ENCODE results near the gene DENND1A. TPM values are rescaled to one million over a fixed set of nuclear protein-coding genes. Genes with fewer than 3 reads are reported as not detected.

The DENND1A gene
- total and polyA plus RNA-seq, 2 experiments from 2014 or later, result 13.1 to 28.7 TPM

GRCh38 chr9:123959787-123960186 lies 29.9 kb upstream of the DENND1A start:
- H3K27me3 Mint-ChIP-seq (ENCODE audit: insufficient read depth, low read depth, poor library complexity), result peaks cover 3% of the 10 kb centered on the region
- Histone ChIP-seq H3K9me2 (ENCODE audit: insufficient read depth) (no peaks in the 10 kb centered on the region), H3K36me3 (ENCODE audit: insufficient read depth) (no peaks in the 10 kb centered on the region)

More at GRCh38 chr9:123959787-123960186, 29.9 kb upstream of the DENND1A start:
- H3K27ac ChIP-seq (ENCODE audit: low read depth), result no peak overlapping the region
- H3K79me2 ChIP-seq (replicated peaks; ENCODE audit: insufficient read depth), result no peaks in the 10 kb centered on the region
- no peaks in the 10 kb centered on the region for H3K36me3 Mint-ChIP-seq (ENCODE audit: low read depth)
- H3K4me3 ChIP-seq, result no peak overlapping the region
- H3K27ac Mint-ChIP-seq, result no peak overlapping the region
- no peaks in the 10 kb centered on the region for H3K27me3 ChIP-seq (ENCODE audit: insufficient read depth)
- no peak for DNase-seq (ENCODE audit: low spot score)
- H3K4me1 Mint-ChIP-seq, result peaks cover 13% of the 10 kb centered on the region; the same call in 1 of the 3 replicates
- ATAC-seq, result no peak
- no peaks in the 10 kb centered on the region for H4K20me1 ChIP-seq (replicated peaks; ENCODE audit: insufficient read depth)
- no peak overlapping the region for H3K4me2 ChIP-seq
- TF ChIP-seq JUNB (IDR thresholded peaks at IDR 0.05; ENCODE audit: unreplicated experiment), result no peak
- TF ChIP-seq ZNF114 (CRISPR knock-in tag; IDR thresholded peaks at IDR 0.05), result no peak
- TF ChIP-seq EZH2 (IDR thresholded peaks at IDR 0.05; ENCODE audit: low read depth, unreplicated experiment), result no peak
- no peak for TF ChIP-seq ETS1 (IDR thresholded peaks at IDR 0.05)
- no peak for TF ChIP-seq NANOG (IDR thresholded peaks at IDR 0.05; ENCODE audit: borderline replicate concordance)
- TF ChIP-seq STAT1 (IDR thresholded peaks at IDR 0.05; ENCODE audit: unreplicated experiment), result no peak
- TF ChIP-seq CTCF (conservative IDR thresholded peaks at IDR 0.05; ENCODE audit: low read depth in 2 of 2), result no peak
- no peak for TF ChIP-seq CREB1 (CRISPR knock-in tag; IDR thresholded peaks at IDR 0.05; ENCODE audit: low read depth)
- no peak for TF ChIP-seq REST (IDR thresholded peaks at IDR 0.05; ENCODE audit: unreplicated experiment)
- no peak for TF ChIP-seq POLR2AphosphoS5 (IDR thresholded peaks at IDR 0.05; ENCODE audit: low read depth)
- TF ChIP-seq ZNF462 (CRISPR knock-in tag; IDR thresholded peaks at IDR 0.05), result no peak
- no peak for TF ChIP-seq EZH2phosphoT487 (IDR thresholded peaks at IDR 0.05; ENCODE audit: unreplicated experiment)
- no peak for TF ChIP-seq ZNF331 (CRISPR knock-in tag; IDR thresholded peaks at IDR 0.05; ENCODE audit: low read depth)
- no peaks in the 10 kb centered on the region for H3K9me3 Mint-ChIP-seq
- no peaks in the 10 kb centered on the region for H3K4me1 ChIP-seq (ENCODE audit: insufficient read depth)
- H3F3A ChIP-seq (replicated peaks; ENCODE audit: low read depth), result 0 out of 2 replicates have a peak, but pooled peaks cover 4% of the 10 kb centered on the region
- no peak overlapping the region for H3K4me3 Mint-ChIP-seq
- H2AFZ ChIP-seq, result peak overlapping the region; percentile 23; the same call in 1 of the 2 replicates
